ENCODE measurements around the gene TSEN54. TPM values are rescaled to one million over a fixed set of nuclear protein-coding genes. Genes with fewer than 3 reads are reported as not detected.

Gene TSEN54
- total RNA-seq, 1 experiment from 2014 or later = 87.3 TPM

- CTCF ChIA-PET = no interaction called here
These were observed 22.7 kb upstream of the TSEN54 start for GRCh38 chr17:75493476-75494129.

More at GRCh38 chr17:75493476-75494129, 22.7 kb upstream of the TSEN54 start:
- Histone ChIP-seq H3K36me3 (ENCODE audit: control insufficient read depth in 1 of 2, insufficient read depth in 2 of 2, low read length in 2 of 2) (peaks cover 3 to 7% of the 10 kb centered on the region in 2 experiments; a peak in 1 of 4 replicates), H3K9me2 (ENCODE audit: insufficient read depth) (no peaks in the 10 kb centered on the region), H3K4me3 (replicated peaks in 1 of 2; ENCODE audit: low read depth in 1 of 2, low read length in 2 of 2) (no peak overlapping the region), H3K79me2 (ENCODE audit: insufficient read depth, low read length) (no peaks in the 10 kb centered on the region), H3K4me1 (ENCODE audit: control insufficient read depth in 1 of 2, insufficient read depth in 2 of 2, low read length in 2 of 2) (no peaks in the 10 kb centered on the region), H3K27me3 (ENCODE audit: insufficient read depth, low read length) (no peaks in the 10 kb centered on the region), H3K9ac (ENCODE audit: low read length) (no peak overlapping the region), H3K9me3 (ENCODE audit: control insufficient read depth in 1 of 2, insufficient read depth in 1 of 2, low read depth in 1 of 2, low read length in 2 of 2) (no peaks in the 10 kb centered on the region), H3K27ac (ENCODE audit: low read depth, low read length) (no peak overlapping the region), H4K20me1 (ENCODE audit: insufficient read depth) (no peaks in the 10 kb centered on the region), H3K4me2 (ENCODE audit: low read length) (no peak overlapping the region), H2AFZ (ENCODE audit: low read depth, low read length, poor library complexity, severe bottlenecking) (no peak overlapping the region)
- intact Hi-C loops (cut with micrococcal nuclease) = no loop called here
- TF ChIP-seq SP1 (IDR thresholded peaks at IDR 0.05; ENCODE audit: low read depth) = no peak
- no peak for TF ChIP-seq EZH2phosphoT487 (IDR thresholded peaks at IDR 0.05; ENCODE audit: borderline replicate concordance)
- no peak for TF ChIP-seq CBX3 (IDR thresholded peaks at IDR 0.05; ENCODE audit: low read depth)
- no peak for TF ChIP-seq ZNF274 (IDR thresholded peaks at IDR 0.05; ENCODE audit: low read depth, low read length)
- no peak for TF ChIP-seq ATF3 (IDR thresholded peaks at IDR 0.05)
- no peak for TF ChIP-seq YY1 (IDR thresholded peaks at IDR 0.05; ENCODE audit: extremely low read depth, insufficient replicate concordance, low read depth, low read length)
- no peak for TF ChIP-seq EGR1 (IDR thresholded peaks at IDR 0.05; ENCODE audit: low read depth)
- TF ChIP-seq TCF7L2 (IDR thresholded peaks at IDR 0.05; ENCODE audit: borderline replicate concordance, extremely low read depth, insufficient read depth, insufficient read length) = no peak
- TF ChIP-seq EZH2 (IDR thresholded peaks at IDR 0.05) = no peak
- no peak for TF ChIP-seq SIN3A (IDR thresholded peaks at IDR 0.05; ENCODE audit: low read depth)
- TF ChIP-seq, protein P1, sequence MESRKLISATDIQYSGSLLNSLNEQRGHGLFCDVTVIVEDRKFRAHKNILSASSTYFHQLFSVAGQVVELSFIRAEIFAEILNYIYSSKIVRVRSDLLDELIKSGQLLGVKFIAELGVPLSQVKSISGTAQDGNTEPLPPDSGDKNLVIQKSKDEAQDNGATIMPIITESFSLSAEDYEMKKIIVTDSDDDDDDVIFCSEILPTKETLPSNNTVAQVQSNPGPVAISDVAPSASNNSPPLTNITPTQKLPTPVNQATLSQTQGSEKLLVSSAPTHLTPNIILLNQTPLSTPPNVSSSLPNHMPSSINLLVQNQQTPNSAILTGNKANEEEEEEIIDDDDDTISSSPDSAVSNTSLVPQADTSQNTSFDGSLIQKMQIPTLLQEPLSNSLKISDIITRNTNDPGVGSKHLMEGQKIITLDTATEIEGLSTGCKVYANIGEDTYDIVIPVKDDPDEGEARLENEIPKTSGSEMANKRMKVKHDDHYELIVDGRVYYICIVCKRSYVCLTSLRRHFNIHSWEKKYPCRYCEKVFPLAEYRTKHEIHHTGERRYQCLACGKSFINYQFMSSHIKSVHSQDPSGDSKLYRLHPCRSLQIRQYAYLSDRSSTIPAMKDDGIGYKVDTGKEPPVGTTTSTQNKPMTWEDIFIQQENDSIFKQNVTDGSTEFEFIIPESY (IDR thresholded peaks at IDR 0.05; ENCODE audit: extremely low read depth, insufficient replicate concordance, low read length) = no peak
- no peak for TF ChIP-seq CTCF (IDR thresholded peaks at IDR 0.05 in 2 of 3, conservative IDR thresholded peaks at IDR 0.05 in 1 of 3; ENCODE audit: borderline replicate concordance in 1 of 3, insufficient read depth in 1 of 3, low read depth in 2 of 3, low read length in 2 of 3)
- TF ChIP-seq SRF (IDR thresholded peaks at IDR 0.05; ENCODE audit: low read depth) = no peak
- no peak for TF ChIP-seq ELF1 (IDR thresholded peaks at IDR 0.05; ENCODE audit: borderline replicate concordance, low read depth)
- TF ChIP-seq REST (IDR thresholded peaks at IDR 0.05; ENCODE audit: low read depth) = no peak
- POLR2A ChIA-PET = no interaction called here
- ATAC-seq (no peak), DNase-seq (ENCODE audit: low read depth, low spot score) (no peak)
- RAD21 ChIA-PET (ENCODE audit: low non-redundant PET in 1 of 2, low total read pairs in 2 of 2, uncharacterized antibody in 2 of 2, unreplicated experiment in 2 of 2) = no interaction called here
- BruUV-seq (replicated peaks) = no TSS peak
